Liver (tissue), 9 donors: ENCODE data around the gene GLRA3. TPM values are rescaled to one million over a fixed set of nuclear protein-coding genes. Genes with fewer than 3 reads are reported as not detected.

Source experiments
- DNase-seq: peaks from one replicate; pipeline ENCODE4 v3.0.0-alpha.2; 2017; ENCODE audit warnings: low spot score
- H3K27ac ChIP-seq, 2 donors: one replicate each; pipeline ENCODE4 v1.7.0; 2013; ENCODE audit warnings: inconsistent platforms in 2 of 2, low read length in 2 of 2, control low read depth in 1 of 2, low read depth in 1 of 2, mild to moderate bottlenecking in 1 of 2
- H3K27me3 ChIP-seq, 4 donors: one replicate each; pipeline versions ENCODE4 v1.6.1 to v1.7.0; 2013; ENCODE audit warnings: low read length in 3 of 4, inconsistent platforms in 1 of 4, mild to moderate bottlenecking in 1 of 4, moderate library complexity in 1 of 4; ENCODE audit not compliant: control insufficient read depth in 4 of 4, insufficient read depth in 4 of 4
- H3K36me3 ChIP-seq, 4 donors: one replicate each; pipeline versions ENCODE4 v1.6.1 to v1.7.0; 2013; ENCODE audit warnings: low read length in 3 of 4, mild to moderate bottlenecking in 3 of 4, low read depth in 1 of 4, moderate library complexity in 1 of 4; ENCODE audit not compliant: control insufficient read depth in 4 of 4, insufficient read depth in 3 of 4
- H3K4me1 ChIP-seq, 4 donors: one replicate each; pipeline versions ENCODE4 v1.6.1 to v1.7.0; 2013; ENCODE audit warnings: low read length in 3 of 4, mild to moderate bottlenecking in 3 of 4, moderate library complexity in 1 of 4; ENCODE audit not compliant: control insufficient read depth in 4 of 4, insufficient read depth in 4 of 4
- H3K4me3 ChIP-seq, 3 donors: one replicate each; pipeline versions ENCODE4 v1.6.1 to v1.7.0; 2013; ENCODE audit warnings: low read length in 3 of 3, control low read depth in 1 of 3, low read depth in 1 of 3, mild to moderate bottlenecking in 1 of 3
- H3K9ac ChIP-seq, 2 donors: one replicate each; pipeline ENCODE4 v1.7.0; 2013; ENCODE audit warnings: low read length in 2 of 2, mild to moderate bottlenecking in 2 of 2, moderate library complexity in 2 of 2, control low read depth in 1 of 2, low read depth in 1 of 2
- H3K9me3 ChIP-seq, 4 donors: one replicate each; pipeline versions ENCODE4 v1.6.1 to v1.7.0; 2013; ENCODE audit warnings: low read length in 3 of 4; ENCODE audit not compliant: control insufficient read depth in 4 of 4
- EGR1 ChIP-seq, 2 donors: IDR thresholded peaks; 2 replicates each; pipeline ENCODE4 v1.6.1; 2016 to 2018; ENCODE audit warnings: antibody characterized with exemption in 2 of 2, low read depth in 2 of 2
- FOXA1 ChIP-seq: IDR thresholded peaks from 2 replicates; pipeline ENCODE4 v1.6.1; 2016; ENCODE audit warnings: antibody characterized with exemption
- FOXA2 ChIP-seq: IDR thresholded peaks from 2 replicates; pipeline ENCODE4 v1.6.1; 2016; ENCODE audit warnings: antibody characterized with exemption
- GABPA ChIP-seq, 2 donors: IDR thresholded peaks in 1 of 2; conservative IDR thresholded peaks in 1 of 2; 2 replicates each; pipeline ENCODE4 v1.6.1; 2016; ENCODE audit warnings: antibody characterized with exemption in 2 of 2, mild to moderate bottlenecking in 1 of 2, moderate library complexity in 1 of 2
- HNF4A ChIP-seq, 2 donors: conservative IDR thresholded peaks; 2 replicates each; pipeline ENCODE4 v1.6.1; 2016; ENCODE audit warnings: antibody characterized with exemption in 2 of 2, mild to moderate bottlenecking in 2 of 2
- HNF4G ChIP-seq: IDR thresholded peaks from 2 replicates; pipeline ENCODE4 v1.6.1; 2016; ENCODE audit warnings: antibody characterized with exemption
- JUND ChIP-seq, 2 donors: IDR thresholded peaks; 2 replicates each; pipeline ENCODE4 v1.6.1; 2016; ENCODE audit warnings: antibody characterized with exemption in 2 of 2
- NR2F2 ChIP-seq: IDR thresholded peaks from 2 replicates; pipeline ENCODE4 v1.6.1; 2016; ENCODE audit warnings: antibody characterized with exemption
- RAD21 ChIP-seq, 2 donors: IDR thresholded peaks; 2 replicates each; pipeline ENCODE4 v1.6.1; 2016; ENCODE audit warnings: antibody characterized with exemption in 2 of 2, mild to moderate bottlenecking in 2 of 2
- RXRA ChIP-seq, 2 donors: IDR thresholded peaks; 2 replicates each; pipeline ENCODE4 v1.6.1; 2017 to 2018; ENCODE audit warnings: antibody characterized with exemption in 2 of 2, mild to moderate bottlenecking in 1 of 2
- SP1 ChIP-seq: IDR thresholded peaks from 2 replicates; pipeline ENCODE4 v1.6.1; 2018; ENCODE audit warnings: antibody characterized with exemption, mild to moderate bottlenecking
- TAF1 ChIP-seq: conservative IDR thresholded peaks from 2 replicates; pipeline ENCODE4 v1.6.1; 2016; ENCODE audit warnings: antibody characterized with exemption, mild to moderate bottlenecking
- YY1 ChIP-seq: IDR thresholded peaks from 2 replicates; pipeline ENCODE4 v1.6.1; 2016; ENCODE audit warnings: antibody characterized with exemption, mild to moderate bottlenecking
- WGBS: extraction: QIAGEN DNeasy Blood & Tissue Kit; methylation state at CpG from one replicate; pipeline ENCODE4 v1.1.7; 2013; 5-methylcytosine and 5-hydroxymethylcytosine counted together
- polyA plus RNA-seq, 2 donors: library from polyadenylated mRNA; stranded (reverse) in 1 of 2; unstranded in 1 of 2; fragments of 200-250 nt in 1 of 2; fragments of >200 nt in 1 of 2; fragmentation: Nextera tagmentation in 1 of 2; extraction: Ambion mirVana in 1 of 2; gene quantifications; one replicate each; pipeline versions ENCODE4 v1.2.1 to v1.2.3, GENCODE V29; 2013 to 2015
- total RNA-seq, 2 donors: library from RNA; depleted of rRNA; stranded (reverse); fragments of >200 nt; gene quantifications; one replicate each; pipeline ENCODE4 v1.2.3, GENCODE V29; 2014
- TF ChIP-seq, protein P1 (sequence below): IDR thresholded peaks from 2 replicates; pipeline ENCODE4 v1.6.1; 2016; ENCODE audit warnings: antibody characterized with exemption, mild to moderate bottlenecking
- TF ChIP-seq, protein P2 (sequence below): IDR thresholded peaks from 2 replicates; pipeline ENCODE4 v1.6.1; 2016; ENCODE audit warnings: antibody characterized with exemption
- TF ChIP-seq, protein P3 (sequence below): IDR thresholded peaks from 2 replicates; pipeline ENCODE4 v1.6.1; 2016; ENCODE audit warnings: antibody characterized with exemption
- TF ChIP-seq, protein P4 (sequence below): fragments of 150-350 bp; IDR thresholded peaks from 2 replicates; pipeline ENCODE4 v1.5.1; 2017; ENCODE audit warnings: improper control_type of control experiment, low read depth, low read length; ENCODE audit not compliant: missing input control
- TF ChIP-seq, protein P5 (sequence below): IDR thresholded peaks from 2 replicates; pipeline ENCODE4 v1.6.1; 2016; ENCODE audit warnings: antibody characterized with exemption
- donor health status: healthy.
- donor health status: healthy.
- donor health status: healthy.
- donor health status: healthy.
- donor health status: healthy.

Gene GLRA3
- total and polyA plus RNA-seq, 4 donors: not detected

DNA sequence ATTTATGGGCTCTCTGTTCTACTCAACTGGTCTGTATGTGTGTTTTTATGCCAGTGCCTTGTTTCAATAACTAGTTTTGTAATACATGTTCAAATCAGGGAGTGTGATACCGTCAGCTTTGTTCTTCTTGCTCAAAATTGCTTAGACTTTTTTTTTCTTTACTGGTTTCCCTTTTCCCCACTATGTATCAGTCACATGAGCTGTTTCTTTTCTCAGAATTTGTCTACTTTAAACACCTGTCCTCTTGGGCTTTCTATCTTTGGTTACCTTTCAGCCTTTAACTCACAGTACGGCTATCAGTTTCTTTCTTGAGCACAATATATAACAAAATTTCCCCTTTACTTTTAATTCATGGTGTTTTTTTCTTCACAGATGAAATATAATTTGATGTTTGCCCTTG is 5.4 kb upstream of the GLRA3 start:
- Histone ChIP-seq H3K36me3 (no peaks in the 10 kb centered on the region), H3K9ac (no peak overlapping the region), H3K4me3 (no peak overlapping the region), H3K27ac (no peak overlapping the region), H3K4me1 (no peaks in the 10 kb centered on the region), H3K27me3 (peaks cover 0 to 2% (median 0%) of the 10 kb centered on the region in 4 donors), H3K9me3 (no peaks in the 10 kb centered on the region)
- TF ChIP-seq RAD21 (IDR thresholded peaks at IDR 0.05): no peak
- no peak for DNase-seq
- WGBS: 82% methylated on average over 2 of the region's 2 CpGs

DNA sequence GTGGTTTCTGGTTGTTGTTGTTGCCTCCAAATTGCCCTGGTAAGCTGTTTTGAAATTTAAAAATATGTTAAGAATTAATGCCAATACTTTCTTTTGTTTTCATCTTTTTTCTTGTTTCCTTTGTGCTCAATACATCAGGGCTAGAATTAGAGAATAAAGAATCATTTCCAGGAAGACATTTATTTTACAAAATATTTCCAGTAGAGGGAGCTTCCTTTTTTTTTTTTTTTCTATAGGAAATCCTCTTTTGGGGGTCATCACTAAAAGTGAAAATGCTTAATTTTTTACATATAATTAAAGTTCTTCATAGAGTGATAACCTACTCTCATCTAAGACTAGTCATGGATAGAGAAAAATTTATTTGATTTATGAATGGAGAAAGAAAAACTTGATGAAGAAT is 2.4 kb downstream of the GLRA3 start:
- no peak overlapping the region for H3K4me3 ChIP-seq
- H3K27me3 ChIP-seq: peaks cover 0 to 4% (median 2%) of the 10 kb centered on the region in 4 donors
- no peak overlapping the region for H3K27ac ChIP-seq
- TF ChIP-seq YY1 (no peak), FOXA2 (no peak), SP1 (no peak), FOXA1 (no peak), RAD21 (IDR thresholded peaks at IDR 0.05) (no peak), NR2F2 (no peak), JUND (IDR thresholded peaks at IDR 0.05) (no peak), TAF1 (no peak), RXRA (IDR thresholded peaks at IDR 0.05) (no peak), EGR1 (IDR thresholded peaks at IDR 0.05; ENCODE audit: low read depth in 2 of 2) (no peak), HNF4G (no peak), HNF4A (conservative IDR thresholded peaks at IDR 0.05) (no peak), GABPA (IDR thresholded peaks at IDR 0.05 in 1 of 2, conservative IDR thresholded peaks at IDR 0.05 in 1 of 2) (no peak)
- TF ChIP-seq, protein P1, sequence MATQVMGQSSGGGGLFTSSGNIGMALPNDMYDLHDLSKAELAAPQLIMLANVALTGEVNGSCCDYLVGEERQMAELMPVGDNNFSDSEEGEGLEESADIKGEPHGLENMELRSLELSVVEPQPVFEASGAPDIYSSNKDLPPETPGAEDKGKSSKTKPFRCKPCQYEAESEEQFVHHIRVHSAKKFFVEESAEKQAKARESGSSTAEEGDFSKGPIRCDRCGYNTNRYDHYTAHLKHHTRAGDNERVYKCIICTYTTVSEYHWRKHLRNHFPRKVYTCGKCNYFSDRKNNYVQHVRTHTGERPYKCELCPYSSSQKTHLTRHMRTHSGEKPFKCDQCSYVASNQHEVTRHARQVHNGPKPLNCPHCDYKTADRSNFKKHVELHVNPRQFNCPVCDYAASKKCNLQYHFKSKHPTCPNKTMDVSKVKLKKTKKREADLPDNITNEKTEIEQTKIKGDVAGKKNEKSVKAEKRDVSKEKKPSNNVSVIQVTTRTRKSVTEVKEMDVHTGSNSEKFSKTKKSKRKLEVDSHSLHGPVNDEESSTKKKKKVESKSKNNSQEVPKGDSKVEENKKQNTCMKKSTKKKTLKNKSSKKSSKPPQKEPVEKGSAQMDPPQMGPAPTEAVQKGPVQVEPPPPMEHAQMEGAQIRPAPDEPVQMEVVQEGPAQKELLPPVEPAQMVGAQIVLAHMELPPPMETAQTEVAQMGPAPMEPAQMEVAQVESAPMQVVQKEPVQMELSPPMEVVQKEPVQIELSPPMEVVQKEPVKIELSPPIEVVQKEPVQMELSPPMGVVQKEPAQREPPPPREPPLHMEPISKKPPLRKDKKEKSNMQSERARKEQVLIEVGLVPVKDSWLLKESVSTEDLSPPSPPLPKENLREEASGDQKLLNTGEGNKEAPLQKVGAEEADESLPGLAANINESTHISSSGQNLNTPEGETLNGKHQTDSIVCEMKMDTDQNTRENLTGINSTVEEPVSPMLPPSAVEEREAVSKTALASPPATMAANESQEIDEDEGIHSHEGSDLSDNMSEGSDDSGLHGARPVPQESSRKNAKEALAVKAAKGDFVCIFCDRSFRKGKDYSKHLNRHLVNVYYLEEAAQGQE: no peak
- TF ChIP-seq, protein P2, sequence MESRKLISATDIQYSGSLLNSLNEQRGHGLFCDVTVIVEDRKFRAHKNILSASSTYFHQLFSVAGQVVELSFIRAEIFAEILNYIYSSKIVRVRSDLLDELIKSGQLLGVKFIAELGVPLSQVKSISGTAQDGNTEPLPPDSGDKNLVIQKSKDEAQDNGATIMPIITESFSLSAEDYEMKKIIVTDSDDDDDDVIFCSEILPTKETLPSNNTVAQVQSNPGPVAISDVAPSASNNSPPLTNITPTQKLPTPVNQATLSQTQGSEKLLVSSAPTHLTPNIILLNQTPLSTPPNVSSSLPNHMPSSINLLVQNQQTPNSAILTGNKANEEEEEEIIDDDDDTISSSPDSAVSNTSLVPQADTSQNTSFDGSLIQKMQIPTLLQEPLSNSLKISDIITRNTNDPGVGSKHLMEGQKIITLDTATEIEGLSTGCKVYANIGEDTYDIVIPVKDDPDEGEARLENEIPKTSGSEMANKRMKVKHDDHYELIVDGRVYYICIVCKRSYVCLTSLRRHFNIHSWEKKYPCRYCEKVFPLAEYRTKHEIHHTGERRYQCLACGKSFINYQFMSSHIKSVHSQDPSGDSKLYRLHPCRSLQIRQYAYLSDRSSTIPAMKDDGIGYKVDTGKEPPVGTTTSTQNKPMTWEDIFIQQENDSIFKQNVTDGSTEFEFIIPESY: no peak
- TF ChIP-seq, protein P3, sequence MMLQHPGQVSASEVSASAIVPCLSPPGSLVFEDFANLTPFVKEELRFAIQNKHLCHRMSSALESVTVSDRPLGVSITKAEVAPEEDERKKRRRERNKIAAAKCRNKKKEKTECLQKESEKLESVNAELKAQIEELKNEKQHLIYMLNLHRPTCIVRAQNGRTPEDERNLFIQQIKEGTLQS: no peak
- TF ChIP-seq, protein P4, sequence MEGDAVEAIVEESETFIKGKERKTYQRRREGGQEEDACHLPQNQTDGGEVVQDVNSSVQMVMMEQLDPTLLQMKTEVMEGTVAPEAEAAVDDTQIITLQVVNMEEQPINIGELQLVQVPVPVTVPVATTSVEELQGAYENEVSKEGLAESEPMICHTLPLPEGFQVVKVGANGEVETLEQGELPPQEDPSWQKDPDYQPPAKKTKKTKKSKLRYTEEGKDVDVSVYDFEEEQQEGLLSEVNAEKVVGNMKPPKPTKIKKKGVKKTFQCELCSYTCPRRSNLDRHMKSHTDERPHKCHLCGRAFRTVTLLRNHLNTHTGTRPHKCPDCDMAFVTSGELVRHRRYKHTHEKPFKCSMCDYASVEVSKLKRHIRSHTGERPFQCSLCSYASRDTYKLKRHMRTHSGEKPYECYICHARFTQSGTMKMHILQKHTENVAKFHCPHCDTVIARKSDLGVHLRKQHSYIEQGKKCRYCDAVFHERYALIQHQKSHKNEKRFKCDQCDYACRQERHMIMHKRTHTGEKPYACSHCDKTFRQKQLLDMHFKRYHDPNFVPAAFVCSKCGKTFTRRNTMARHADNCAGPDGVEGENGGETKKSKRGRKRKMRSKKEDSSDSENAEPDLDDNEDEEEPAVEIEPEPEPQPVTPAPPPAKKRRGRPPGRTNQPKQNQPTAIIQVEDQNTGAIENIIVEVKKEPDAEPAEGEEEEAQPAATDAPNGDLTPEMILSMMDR: no peak
- TF ChIP-seq, protein P5, sequence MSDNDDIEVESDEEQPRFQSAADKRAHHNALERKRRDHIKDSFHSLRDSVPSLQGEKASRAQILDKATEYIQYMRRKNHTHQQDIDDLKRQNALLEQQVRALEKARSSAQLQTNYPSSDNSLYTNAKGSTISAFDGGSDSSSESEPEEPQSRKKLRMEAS: no peak
- H3K9ac ChIP-seq: no peak overlapping the region
- H3K9me3 ChIP-seq: no peaks in the 10 kb centered on the region
- H3K36me3 ChIP-seq: no peaks in the 10 kb centered on the region
- H3K4me1 ChIP-seq: peaks cover 0 to 4% (median 1%) of the 10 kb centered on the region in 4 donors
- DNase-seq: no peak
